Measurements from ENCODE around the gene ACTN2.

DNA sequence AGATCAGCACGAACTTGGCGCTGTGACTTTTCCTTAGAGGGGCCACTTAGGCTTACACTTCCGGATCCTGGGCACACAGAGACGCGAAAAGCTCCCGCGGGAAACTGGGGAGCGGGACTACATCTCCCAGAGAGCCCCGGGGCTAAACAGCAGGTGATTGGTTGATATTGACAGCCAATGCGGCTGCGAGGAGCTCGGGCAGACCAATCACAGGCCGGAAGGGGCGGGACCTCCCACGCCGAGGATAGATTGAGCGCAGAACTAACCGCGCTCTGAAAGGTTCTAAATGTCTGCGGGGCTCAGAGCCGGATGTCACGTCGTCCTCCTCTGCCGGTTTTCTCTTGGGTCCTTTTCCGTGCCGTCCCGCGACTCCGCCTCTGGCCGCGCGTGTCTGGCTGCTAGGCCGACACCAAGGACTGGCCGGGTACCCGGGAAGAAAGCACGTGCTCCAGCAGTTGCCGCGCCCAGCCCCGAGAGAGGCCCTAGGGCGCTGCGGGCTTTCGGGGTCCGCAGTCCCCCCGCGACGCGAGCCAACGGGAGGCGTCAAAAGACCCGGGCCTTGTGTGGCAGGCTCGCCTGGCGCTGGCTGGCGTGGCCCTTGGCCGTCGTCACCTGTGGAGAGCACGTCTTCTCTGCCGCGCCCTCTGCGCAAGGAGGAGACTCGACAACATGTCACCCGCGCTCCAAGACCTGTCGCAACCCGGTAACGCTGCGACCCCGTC lies 108.9 kb downstream of the ACTN2 start, which contains the start of gene MTR:
- TF ChIP-seq, protein P1, sequence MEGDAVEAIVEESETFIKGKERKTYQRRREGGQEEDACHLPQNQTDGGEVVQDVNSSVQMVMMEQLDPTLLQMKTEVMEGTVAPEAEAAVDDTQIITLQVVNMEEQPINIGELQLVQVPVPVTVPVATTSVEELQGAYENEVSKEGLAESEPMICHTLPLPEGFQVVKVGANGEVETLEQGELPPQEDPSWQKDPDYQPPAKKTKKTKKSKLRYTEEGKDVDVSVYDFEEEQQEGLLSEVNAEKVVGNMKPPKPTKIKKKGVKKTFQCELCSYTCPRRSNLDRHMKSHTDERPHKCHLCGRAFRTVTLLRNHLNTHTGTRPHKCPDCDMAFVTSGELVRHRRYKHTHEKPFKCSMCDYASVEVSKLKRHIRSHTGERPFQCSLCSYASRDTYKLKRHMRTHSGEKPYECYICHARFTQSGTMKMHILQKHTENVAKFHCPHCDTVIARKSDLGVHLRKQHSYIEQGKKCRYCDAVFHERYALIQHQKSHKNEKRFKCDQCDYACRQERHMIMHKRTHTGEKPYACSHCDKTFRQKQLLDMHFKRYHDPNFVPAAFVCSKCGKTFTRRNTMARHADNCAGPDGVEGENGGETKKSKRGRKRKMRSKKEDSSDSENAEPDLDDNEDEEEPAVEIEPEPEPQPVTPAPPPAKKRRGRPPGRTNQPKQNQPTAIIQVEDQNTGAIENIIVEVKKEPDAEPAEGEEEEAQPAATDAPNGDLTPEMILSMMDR (IDR thresholded peaks at IDR 0.05): no peak
- peak; percentile 77 for TF ChIP-seq POLR2A (IDR thresholded peaks at IDR 0.05)

Data from testis (tissue), 2 donors.